ENCODE data around the gene CCL21. TPM values are rescaled to one million over a fixed set of nuclear protein-coding genes. Genes with fewer than 3 reads are reported as not detected.

Gene CCL21
- total and polyA plus RNA-seq, 2 donors (not counting 1 experiment from before 2014, with no cell fraction given), result not detected

DNA sequence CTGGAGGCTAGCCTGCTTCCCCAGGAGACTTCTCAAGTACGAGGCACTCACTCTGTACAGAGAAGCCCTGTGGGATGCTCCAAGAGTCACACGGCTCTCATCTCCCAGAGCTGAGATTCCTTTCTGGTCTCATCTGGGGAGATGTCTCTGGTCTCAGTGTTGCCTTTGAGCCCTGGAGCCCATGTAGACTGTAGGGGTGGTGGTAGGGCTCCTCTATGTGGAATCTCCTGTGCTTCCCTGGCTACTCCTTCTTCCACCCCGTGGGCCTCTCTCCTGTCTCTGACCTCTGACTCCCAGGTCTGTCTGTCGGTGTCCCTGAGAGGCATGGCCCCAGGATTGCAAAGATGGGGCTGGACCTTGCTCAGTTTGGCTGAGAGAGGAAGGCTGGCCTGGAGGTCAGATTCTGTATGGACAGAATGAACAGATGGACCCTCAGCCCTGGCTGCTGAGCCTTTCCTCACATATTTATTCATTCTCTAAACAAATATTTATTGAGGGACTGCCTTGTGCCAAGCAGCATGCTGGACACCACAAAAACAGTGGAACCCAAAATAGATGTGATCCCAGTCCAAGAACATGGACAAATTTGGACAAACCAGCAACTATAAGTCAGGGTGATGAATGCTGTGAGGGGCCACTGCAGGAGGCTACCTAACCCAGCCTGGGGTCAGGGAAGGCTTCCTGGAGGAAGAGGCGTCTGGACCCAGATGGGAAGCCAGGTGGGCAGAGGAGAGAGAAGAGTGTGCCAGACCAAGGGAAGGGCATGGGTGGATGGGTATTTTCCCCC, 21.4 kb downstream of the CCL21 start:
- no peaks in the 10 kb centered on the region for H3K36me3 ChIP-seq (ENCODE audit: control insufficient read depth, insufficient read depth, low read length)
- no peaks in the 10 kb centered on the region for H3K4me1 ChIP-seq (ENCODE audit: control insufficient read depth, extremely low read depth, insufficient read depth, low read length)
- no peak overlapping the region for H3K4me2 ChIP-seq (ENCODE audit: extremely low read depth, insufficient read depth, low read length)
- H3K27me3 ChIP-seq (ENCODE audit: control insufficient read depth, insufficient read depth, low read length), result no peaks in the 10 kb centered on the region
- H2AFZ ChIP-seq (ENCODE audit: low read length), result no peak overlapping the region
- H3K79me2 ChIP-seq (ENCODE audit: control insufficient read depth, insufficient read depth, low read length), result no peaks in the 10 kb centered on the region
- H3K9ac ChIP-seq (ENCODE audit: insufficient read depth, low read length), result no peak overlapping the region
- no peak overlapping the region for H3K4me3 ChIP-seq (replicated peaks in 1 of 4; ENCODE audit: control extremely low read depth in 1 of 4, insufficient read depth in 1 of 4, low read depth in 3 of 4, low read length in 4 of 4)
- H3K27ac ChIP-seq (ENCODE audit: insufficient read depth, low read length), result no peak overlapping the region
- H4K20me1 ChIP-seq (ENCODE audit: control insufficient read depth, extremely low read depth, insufficient read depth, low read length), result no peaks in the 10 kb centered on the region
- no peak for DNase-seq (ENCODE audit: low read depth in 2 of 2)
- TF ChIP-seq, protein P1, sequence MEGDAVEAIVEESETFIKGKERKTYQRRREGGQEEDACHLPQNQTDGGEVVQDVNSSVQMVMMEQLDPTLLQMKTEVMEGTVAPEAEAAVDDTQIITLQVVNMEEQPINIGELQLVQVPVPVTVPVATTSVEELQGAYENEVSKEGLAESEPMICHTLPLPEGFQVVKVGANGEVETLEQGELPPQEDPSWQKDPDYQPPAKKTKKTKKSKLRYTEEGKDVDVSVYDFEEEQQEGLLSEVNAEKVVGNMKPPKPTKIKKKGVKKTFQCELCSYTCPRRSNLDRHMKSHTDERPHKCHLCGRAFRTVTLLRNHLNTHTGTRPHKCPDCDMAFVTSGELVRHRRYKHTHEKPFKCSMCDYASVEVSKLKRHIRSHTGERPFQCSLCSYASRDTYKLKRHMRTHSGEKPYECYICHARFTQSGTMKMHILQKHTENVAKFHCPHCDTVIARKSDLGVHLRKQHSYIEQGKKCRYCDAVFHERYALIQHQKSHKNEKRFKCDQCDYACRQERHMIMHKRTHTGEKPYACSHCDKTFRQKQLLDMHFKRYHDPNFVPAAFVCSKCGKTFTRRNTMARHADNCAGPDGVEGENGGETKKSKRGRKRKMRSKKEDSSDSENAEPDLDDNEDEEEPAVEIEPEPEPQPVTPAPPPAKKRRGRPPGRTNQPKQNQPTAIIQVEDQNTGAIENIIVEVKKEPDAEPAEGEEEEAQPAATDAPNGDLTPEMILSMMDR (conservative IDR thresholded peaks at IDR 0.05 in 1 of 2, IDR thresholded peaks at IDR 0.05 in 1 of 2; ENCODE audit: low read depth in 1 of 2, low read length in 2 of 2), result no peak
- TF ChIP-seq EZH2 (IDR thresholded peaks at IDR 0.05; ENCODE audit: low read length, missing control alignments), result no peak
- no peaks in the 10 kb centered on the region for H3K9me3 ChIP-seq (ENCODE audit: control insufficient read depth, insufficient read depth, low read depth, low read length)

DNA sequence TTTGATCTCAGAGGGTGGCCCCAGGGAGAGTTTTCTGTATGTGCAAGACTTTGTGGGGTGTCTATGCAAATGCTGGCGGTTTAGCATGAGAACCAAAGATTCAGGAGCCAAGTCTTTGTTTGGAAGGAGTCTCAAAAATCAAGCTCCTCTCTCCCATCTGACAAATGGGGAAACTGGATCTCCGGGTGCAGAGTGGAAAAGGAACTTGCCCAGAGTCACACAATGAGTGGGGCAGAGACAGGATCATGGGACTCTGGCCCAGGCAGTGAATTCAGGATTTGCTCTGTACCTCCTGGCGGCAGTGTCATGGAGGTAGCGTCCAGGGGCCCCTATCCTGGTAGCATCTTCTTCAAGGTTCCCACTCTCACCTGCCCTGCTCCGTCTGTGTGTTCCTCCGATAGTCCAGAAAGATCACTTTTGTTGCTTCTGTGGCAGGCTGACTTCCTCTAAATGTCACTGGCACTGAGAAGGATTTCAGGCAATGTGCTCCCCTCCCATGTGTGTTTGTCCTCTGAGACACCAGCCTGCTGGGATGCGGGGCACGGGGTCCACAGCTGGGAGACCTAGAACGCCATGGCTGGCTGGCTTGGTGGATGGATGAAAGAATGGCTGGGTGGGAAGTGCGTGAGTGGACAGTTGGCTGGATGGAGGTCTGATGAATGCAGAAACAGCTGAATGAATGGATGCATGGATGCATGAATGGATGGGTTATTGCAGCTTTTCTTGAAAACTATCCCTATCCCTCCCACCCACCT, 22.5 kb downstream of the CCL21 start:
- Histone ChIP-seq H3K4me2 (ENCODE audit: extremely low read depth, insufficient read depth, low read length) (no peak overlapping the region), H3K27ac (ENCODE audit: insufficient read depth, low read length) (no peak overlapping the region), H3K4me1 (ENCODE audit: control insufficient read depth, extremely low read depth, insufficient read depth, low read length) (no peaks in the 10 kb centered on the region), H4K20me1 (ENCODE audit: control insufficient read depth, extremely low read depth, insufficient read depth, low read length) (no peaks in the 10 kb centered on the region), H3K9me3 (ENCODE audit: control insufficient read depth, insufficient read depth, low read depth, low read length) (no peaks in the 10 kb centered on the region), H3K36me3 (ENCODE audit: control insufficient read depth, insufficient read depth, low read length) (no peaks in the 10 kb centered on the region), H3K9ac (ENCODE audit: insufficient read depth, low read length) (no peak overlapping the region), H2AFZ (ENCODE audit: low read length) (no peak overlapping the region), H3K27me3 (ENCODE audit: control insufficient read depth, insufficient read depth, low read length) (no peaks in the 10 kb centered on the region), H3K79me2 (ENCODE audit: control insufficient read depth, insufficient read depth, low read length) (no peaks in the 10 kb centered on the region), H3K4me3 (replicated peaks in 1 of 4; ENCODE audit: control extremely low read depth in 1 of 4, insufficient read depth in 1 of 4, low read depth in 3 of 4, low read length in 4 of 4) (no peak overlapping the region)
- TF ChIP-seq, protein P1 (conservative IDR thresholded peaks at IDR 0.05 in 1 of 2, IDR thresholded peaks at IDR 0.05 in 1 of 2; ENCODE audit: low read depth in 1 of 2, low read length in 2 of 2), result no peak
- no peak for TF ChIP-seq EZH2 (IDR thresholded peaks at IDR 0.05; ENCODE audit: low read length, missing control alignments)
- no peak for DNase-seq (ENCODE audit: low read depth in 2 of 2)

DNA sequence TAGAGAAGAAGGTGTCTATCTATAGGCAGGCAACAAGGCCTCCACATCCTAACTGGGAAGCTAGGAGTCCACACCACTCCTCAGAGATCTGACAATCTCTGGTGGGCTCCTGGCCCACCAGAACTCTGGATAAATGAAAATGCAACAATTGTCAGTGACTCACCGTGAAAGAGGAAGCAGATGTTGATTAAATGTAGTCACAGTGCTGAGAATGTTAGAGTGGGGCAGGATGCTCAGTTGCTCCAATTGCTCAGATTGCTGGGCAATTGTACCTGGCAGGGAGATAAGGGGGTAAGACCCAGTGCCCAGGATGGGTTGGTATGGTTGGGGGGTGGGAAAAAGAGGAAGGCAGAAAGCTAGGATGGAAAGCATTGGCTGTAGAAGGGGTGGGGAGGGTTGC, 23.2 kb downstream of the CCL21 start:
- H3K9ac ChIP-seq (ENCODE audit: insufficient read depth, low read length), result no peak overlapping the region
- H4K20me1 ChIP-seq (ENCODE audit: control insufficient read depth, extremely low read depth, insufficient read depth, low read length), result no peaks in the 10 kb centered on the region
- TF ChIP-seq, protein P1 (conservative IDR thresholded peaks at IDR 0.05 in 1 of 2, IDR thresholded peaks at IDR 0.05 in 1 of 2; ENCODE audit: low read depth in 1 of 2, low read length in 2 of 2), result no peak
- TF ChIP-seq EZH2 (IDR thresholded peaks at IDR 0.05; ENCODE audit: low read length, missing control alignments), result no peak
- no peaks in the 10 kb centered on the region for H3K9me3 ChIP-seq (ENCODE audit: control insufficient read depth, insufficient read depth, low read depth, low read length)
- no peaks in the 10 kb centered on the region for H3K27me3 ChIP-seq (ENCODE audit: control insufficient read depth, insufficient read depth, low read length)
- no peak for DNase-seq (ENCODE audit: low read depth in 2 of 2)
- no peak overlapping the region for H3K4me3 ChIP-seq (replicated peaks in 1 of 4; ENCODE audit: control extremely low read depth in 1 of 4, insufficient read depth in 1 of 4, low read depth in 3 of 4, low read length in 4 of 4)
- no peak overlapping the region for H2AFZ ChIP-seq (ENCODE audit: low read length)
- H3K36me3 ChIP-seq (ENCODE audit: control insufficient read depth, insufficient read depth, low read length), result no peaks in the 10 kb centered on the region
- no peak overlapping the region for H3K4me2 ChIP-seq (ENCODE audit: extremely low read depth, insufficient read depth, low read length)
- H3K79me2 ChIP-seq (ENCODE audit: control insufficient read depth, insufficient read depth, low read length), result no peaks in the 10 kb centered on the region
- H3K27ac ChIP-seq (ENCODE audit: insufficient read depth, low read length), result no peak overlapping the region
- H3K4me1 ChIP-seq (ENCODE audit: control insufficient read depth, extremely low read depth, insufficient read depth, low read length), result no peaks in the 10 kb centered on the region
